Ovary (tissue), 3 donors: ENCODE measurements around the gene GAGE13.

Experiments
- POLR2A ChIP-seq: fragments of 450-650 bp; IDR thresholded peaks from one replicate; pipeline ENCODE4 v1.6.1; 2017; ENCODE audit warnings: antibody characterized with exemption, mild to moderate bottlenecking, moderate library complexity
- TF ChIP-seq, protein P1 (sequence below), 3 donors: fragments of 450-650 bp in 2 of 3; fragments of 200-600 bp in 1 of 3; IDR thresholded peaks; one replicate each; pipeline versions ENCODE4 v1.5.1 to v1.8.0; 2016 to 2022; ENCODE audit warnings: antibody characterized with exemption in 3 of 3, mild to moderate bottlenecking in 1 of 3
- donor health status: DM: no; HTN: no; CAD: no.

- TF ChIP-seq, protein P1, sequence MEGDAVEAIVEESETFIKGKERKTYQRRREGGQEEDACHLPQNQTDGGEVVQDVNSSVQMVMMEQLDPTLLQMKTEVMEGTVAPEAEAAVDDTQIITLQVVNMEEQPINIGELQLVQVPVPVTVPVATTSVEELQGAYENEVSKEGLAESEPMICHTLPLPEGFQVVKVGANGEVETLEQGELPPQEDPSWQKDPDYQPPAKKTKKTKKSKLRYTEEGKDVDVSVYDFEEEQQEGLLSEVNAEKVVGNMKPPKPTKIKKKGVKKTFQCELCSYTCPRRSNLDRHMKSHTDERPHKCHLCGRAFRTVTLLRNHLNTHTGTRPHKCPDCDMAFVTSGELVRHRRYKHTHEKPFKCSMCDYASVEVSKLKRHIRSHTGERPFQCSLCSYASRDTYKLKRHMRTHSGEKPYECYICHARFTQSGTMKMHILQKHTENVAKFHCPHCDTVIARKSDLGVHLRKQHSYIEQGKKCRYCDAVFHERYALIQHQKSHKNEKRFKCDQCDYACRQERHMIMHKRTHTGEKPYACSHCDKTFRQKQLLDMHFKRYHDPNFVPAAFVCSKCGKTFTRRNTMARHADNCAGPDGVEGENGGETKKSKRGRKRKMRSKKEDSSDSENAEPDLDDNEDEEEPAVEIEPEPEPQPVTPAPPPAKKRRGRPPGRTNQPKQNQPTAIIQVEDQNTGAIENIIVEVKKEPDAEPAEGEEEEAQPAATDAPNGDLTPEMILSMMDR (IDR thresholded peaks at IDR 0.05) = no peak
- no peak for TF ChIP-seq POLR2A
Observed at GRCh38 chrX:49287665-49288064, 43.7 kb upstream of the GAGE13 start.
